ENCODE data around the gene UGT1A7.

Gene UGT1A7

DNA sequence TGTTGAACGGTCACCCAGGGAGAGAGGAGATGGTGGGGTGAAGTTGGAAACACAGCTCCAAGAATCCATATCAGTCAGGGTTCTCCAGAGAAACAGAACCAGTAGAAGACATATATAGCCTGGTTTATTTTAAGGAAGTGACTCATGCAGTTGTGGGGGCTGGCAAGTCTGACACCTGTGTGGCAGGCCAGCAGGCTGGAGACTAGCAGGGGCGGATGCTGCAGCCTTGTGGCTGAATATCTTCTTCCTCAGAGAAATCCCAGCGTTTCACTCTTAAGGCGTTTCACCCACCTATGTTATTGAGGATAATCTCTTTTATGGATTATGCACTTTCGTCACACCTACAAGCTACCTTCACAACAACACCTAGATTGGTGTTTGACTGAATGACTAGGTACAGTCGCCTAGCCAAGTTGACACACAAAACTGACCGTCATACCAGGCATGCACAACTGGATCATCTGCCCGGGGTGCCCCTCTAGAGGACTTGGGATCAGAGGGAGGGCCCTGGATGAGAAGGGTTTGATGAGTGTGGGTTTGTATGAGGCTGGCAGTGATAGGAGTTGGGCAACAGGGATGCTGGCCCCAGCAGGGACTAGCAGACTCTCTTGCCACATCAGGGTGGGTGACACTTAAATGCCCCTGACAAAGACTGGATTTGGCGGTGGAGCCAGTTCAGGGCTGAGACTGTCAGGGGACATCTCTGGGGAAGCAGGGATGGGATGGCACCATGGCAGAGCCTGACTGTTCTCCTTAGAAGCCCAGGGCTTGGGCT, 119.8 kb downstream of the UGT1A7 start:
- no peak for DNase-seq

DNA sequence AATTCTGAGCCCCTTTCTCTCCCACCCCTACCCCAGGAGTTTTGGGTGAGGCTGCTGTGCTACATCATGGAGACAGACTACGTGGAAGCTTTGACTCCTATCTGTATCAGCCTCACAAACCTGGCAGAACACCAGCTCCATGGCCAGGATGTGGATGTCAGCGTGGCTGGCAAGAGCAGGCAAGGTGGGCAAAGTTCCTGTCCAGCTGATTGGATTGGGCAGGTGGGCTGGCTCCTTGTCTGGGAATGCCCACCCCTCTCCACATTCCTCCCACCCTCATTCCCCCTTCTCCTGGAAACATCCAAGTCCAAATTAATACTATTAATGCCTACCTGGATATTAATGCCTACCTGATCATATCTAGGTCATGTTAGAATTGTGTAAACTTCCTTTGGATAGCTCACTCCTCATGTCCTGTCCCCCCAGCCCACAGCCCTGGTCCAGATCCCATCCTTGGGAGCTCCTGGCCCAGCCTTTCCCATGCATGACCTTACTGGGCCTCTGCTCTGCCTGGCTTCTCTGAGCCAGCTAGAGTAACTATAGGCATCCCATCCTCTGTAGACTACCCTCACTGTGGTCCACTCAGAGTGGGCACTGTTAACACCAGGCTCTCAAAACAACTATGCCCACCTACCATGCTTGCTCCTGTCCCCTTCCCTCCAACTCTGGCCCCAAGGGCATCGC, 120.6 kb downstream of the UGT1A7 start:
- DNase-seq, result no peak

DNA sequence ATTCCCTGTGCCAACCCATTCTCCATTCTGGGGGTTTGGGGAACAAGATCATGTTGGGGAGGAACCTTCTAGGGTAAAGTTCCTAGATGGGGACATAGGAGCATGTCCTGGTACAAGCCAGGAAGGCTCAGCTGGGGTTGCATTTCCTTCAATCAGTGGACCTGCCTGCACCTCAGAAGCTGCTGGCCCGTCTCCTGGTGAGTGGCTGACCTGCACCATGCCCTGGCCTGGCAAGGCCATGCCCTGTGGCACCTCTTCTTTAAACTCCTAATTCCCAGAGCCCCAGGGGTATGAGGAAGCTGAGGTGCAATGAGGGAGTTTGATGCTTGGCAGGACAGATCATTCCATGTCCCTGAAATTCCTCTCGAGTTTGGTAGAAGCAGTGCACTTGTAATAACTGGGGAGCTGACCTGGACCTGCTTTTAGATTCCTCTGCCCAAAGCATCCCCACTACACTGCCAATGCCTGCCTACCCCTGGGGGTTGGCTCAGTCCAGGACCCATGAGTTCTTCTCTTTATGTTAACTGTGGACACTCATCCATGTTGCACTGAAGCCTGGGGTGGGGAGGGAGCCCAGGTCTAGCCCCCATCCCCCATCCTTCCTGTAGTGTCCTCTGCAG, 121.7 kb downstream of the UGT1A7 start:
- no peak for DNase-seq

DNA sequence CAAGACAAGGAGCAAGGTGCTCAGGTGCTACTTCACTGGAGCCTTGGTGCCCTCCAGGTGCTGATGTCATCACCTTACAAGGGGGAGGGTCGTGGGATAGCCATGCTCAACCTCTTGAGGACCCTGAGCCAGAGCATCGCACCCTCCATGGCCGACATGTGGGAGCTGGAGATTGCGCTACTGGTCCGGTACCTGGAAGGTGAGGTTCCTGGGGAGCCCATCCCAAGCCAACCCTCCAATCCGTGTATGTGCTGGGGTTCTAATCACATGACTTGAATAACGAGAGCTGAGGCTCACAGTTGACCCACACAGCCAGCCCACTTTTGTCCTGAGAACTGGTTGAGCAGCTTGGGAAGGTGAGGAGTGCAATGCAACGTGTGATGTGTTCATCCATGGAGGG, 122.3 kb downstream of the UGT1A7 start:
- DNase-seq, result no peak

DNA sequence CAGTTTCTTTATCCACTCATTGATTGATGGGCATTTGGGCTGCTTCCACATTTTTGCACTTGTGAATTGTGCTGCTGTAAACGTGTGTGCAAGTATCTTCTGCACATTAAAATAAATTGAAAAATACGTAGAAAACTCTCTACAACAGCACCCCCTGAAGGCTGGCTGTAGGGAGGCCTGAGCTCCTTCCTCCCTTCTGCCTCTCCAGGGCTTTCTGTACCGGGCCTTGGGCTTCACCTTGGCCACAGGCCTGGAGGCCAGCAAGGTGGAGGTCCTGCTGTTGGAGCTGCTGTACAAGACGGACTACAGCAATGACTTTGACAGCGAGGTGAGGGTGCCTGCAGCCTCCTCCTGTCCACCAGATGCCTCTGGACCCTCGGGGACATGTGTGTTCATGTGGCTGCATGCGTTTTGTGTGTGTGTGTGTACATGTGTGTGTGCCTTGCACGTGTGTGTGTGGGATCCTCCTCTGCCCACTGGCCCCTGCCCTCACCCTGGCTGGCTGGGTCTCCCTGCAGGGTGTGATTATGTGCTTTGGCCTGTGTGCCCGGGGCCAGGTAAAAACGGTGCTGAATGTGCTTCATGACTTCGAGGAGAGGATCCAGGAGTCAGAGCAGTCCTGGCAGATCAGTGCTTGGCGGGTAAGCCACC, 125.6 kb downstream of the UGT1A7 start:
- DNase-seq, result no peak

DNA sequence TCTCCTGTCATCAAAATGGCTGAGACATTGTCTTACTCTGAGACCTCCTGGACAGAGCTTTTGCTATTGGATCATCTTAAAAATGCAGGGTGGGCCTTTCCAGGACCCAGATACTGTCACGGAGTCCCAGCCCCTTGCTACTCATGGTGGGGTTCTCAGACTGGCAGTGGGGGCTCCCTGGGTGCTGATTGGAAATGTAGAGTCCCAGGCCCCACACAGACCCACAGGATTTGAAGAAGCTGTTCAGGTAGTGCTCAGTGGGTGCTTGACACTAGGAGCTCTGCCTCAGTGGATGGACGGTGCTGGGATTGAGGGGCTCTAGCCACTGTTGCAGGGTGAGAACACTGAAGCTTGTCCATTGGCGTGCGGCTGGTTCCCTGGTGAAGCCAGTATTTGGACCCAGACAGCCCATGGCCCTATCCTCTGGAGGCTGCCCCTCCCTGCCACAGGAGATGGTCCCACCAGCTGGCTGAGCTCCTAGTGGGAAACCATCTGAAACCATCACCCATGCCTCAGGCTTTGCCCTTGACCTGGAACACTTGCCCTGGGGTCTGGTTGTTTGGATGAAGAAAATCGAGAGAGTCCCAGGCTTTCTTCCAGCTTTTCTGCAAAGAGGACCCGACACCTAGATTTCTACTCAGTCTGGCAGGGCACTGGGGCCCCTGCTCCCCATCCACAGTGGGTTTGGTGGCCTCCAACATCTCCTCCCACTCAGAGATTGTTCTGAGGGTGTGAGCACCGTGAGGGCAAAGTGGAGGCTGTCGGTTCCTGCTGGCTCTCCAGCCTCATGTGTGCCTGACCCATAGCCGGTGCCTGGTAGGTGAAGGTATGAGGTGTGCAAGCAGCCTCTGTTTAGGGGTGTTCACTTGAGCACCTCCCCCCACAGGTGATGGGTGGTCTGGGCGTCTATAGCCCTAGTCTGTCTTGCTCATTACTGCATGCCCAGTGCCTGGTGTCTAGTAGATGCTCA, 126.5 kb downstream of the UGT1A7 start:
- DNase-seq, result no peak

DNA sequence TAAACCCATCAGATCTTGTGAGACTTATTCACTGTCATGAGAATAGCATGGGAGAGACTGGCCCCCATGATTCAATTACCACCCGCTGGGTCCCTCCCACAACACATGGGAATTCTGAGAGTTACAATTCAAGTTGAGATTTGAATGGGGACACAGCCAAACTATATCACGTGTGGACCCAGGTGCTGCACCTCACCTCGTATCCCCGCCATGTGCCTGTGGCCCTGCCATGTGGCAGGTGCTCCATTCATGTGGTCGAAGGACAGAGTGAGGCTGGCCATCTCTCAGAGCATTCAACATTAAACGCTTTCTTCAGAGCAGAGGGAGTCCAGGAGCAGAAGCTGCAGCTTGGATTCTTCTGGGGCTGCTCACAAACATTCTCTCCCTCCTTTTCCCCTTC, 128.7 kb downstream of the UGT1A7 start:
- DNase-seq, result no peak

DNA sequence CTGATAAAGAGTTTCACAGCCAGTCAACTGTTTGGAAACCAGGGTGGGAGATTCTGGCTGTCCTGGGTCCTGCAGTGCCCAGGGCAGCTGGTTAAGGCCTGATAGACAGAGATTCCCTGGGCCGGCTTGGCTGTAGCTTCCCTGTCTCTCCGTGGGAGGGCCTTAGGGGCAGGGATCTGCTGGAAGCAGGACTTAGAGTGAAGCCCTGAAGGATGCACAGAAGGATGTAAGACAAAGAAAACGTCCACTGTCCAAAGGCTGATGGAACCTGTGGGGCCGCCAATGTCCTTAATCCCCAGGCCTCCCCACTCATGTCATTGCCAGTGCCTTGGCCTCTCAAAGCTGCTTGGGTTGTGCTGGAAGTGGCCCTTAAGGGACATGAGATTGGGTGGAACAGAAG, 129.4 kb downstream of the UGT1A7 start:
- no peak for DNase-seq

DNA sequence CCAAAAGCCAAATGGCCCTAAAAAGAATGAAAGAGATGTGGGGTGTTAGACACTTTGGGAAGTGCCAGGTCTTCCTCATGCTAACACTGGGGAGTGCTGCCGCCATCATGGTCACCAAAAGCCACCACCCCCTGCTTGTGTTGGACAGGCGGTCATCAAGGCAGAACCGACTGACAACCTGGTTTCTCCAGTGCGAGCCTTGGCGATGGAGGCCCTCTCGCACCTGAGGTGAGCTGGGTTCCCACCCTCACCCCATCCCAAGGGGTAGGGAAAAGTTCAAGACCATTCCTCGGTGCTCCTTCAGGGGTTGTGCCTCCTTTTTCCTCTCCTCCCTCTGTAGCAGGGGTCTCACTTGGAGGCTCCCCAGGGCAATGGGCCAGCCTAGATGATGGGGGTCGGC, 130.0 kb downstream of the UGT1A7 start:
- no peak for DNase-seq

DNA sequence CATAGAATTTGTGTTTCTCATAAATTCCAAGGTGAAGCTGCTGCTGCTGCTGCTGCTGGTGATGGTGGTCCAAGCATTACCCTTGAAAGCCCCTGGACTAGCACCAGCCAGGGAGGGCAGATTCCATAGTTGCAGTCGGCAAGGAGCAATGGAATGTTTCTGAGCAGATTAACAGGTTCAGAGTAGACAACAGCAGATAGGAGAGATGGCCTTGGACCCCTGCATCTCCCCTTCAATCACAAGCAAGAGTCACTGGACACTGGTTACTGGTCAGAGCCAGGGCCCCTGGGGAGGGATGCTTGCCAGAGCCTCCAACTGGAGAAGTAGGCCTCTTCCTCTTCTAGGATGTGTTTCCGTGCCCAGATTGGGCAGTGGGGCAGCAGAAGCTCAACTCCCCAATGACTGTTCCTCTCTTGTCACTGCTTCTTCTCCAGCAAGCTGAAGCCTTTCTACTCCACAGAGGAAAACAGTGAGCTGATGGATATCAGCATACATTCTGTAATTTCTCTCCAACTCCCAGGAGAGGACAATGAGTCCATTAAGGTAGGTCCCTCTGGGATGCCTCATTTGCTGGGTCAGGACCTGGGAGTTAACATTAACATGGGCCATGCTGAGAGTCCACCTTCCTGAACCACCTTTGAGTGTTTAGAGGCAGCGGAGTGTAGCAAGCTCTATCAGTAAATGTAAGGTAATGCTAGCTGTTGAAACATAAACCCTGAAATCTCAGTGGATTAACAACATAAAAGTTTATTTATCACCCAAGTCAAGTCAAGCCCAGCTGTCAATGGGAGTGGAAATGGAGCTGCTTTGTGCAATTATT, 131.7 kb downstream of the UGT1A7 start:
- DNase-seq, result no peak

DNA sequence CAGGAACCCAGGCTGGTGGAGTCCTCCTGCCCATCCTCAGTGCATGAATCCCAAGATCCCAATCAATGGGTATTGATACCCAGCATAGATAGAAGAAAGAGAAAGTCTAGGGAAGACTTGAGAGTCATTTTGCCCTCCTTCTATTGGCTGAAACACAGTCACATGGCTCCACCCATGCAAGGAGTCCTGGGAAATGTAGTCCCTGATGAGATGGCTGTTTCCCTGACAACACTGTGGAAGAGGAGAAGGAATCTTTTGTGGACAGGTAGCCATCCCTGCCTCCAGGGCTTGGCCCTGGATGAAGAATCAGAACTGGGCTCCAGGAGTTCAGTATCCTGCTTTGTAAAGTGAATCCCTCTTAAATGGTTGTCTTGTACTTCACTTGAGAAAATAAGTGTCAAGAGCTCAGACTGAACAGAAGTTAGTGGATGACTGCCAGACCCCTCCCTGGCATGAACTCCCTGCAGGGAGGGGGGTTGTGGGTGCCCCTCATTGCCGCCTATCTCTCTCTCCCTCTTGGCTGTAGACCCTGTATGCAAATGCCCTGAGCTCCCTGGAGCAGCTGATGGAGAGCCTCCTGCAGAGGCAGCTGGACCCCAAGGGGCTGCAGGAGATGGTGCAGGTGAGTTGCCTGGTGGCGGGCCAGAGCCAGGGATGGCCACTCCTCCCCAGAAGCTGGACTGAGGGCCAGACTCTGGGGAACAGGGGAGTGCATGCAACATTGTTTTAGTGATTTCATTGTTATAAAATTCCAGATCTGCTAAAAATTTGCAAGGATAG, 132.5 kb downstream of the UGT1A7 start:
- DNase-seq, result no peak

DNA sequence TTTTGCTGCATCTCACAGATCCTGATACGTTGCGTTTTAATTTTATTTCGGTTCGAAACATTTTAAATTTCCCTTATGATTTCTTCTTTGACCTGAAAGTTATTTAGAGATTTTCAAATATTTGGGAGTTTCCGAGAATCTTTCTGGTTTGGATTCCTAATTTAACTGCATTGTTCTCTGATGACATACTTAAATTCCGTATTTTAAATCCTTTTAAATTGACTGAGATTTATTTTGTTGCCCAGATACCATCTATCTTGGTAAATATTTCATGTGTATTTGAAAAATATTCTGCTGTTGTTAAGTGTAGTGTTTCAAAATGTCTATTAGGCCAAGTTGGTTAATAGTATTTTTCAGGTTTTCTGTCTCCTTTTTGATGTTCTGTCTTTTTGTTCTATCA, 134.2 kb downstream of the UGT1A7 start:
- no peak for DNase-seq

DNA sequence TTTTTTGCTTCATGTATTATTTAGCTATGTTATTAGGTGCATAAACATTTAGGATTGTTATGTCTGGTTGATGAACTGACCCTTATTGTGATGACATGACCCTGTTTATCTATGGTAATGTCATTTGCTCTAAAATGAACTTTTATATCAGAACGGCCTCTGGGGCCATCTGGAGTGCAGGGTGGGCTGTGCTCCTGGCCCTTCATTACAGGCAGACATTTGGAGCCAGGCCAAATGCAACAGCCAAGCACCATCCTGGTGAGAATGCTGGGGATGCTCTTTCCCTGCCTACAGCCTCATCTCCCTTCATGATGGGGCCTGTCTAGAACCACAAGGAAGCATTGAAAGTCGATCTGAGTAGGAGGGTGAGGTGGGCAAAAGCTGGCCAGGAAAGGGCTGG, 134.6 kb downstream of the UGT1A7 start:
- no peak for DNase-seq

DNA sequence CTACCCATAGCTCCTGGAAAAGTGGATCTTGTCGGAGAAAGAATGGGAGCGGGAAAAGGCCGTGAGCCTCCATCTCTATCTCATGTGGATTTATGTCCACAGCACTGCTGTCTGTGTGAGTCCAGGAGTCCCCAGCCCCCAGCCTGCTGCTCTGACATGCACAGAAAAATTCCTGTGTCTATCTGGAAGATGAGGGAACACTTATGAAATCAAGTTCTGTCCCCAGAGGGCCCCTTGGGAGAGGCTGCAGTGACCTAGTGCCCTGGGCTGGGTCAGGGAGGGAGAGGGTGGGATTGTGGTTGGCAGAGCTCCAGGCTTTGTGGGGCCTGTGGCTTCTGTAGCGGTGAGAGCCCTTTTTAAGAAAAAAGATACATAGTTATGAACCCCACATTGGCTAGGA, 135.1 kb downstream of the UGT1A7 start:
- DNase-seq, result no peak

DNA sequence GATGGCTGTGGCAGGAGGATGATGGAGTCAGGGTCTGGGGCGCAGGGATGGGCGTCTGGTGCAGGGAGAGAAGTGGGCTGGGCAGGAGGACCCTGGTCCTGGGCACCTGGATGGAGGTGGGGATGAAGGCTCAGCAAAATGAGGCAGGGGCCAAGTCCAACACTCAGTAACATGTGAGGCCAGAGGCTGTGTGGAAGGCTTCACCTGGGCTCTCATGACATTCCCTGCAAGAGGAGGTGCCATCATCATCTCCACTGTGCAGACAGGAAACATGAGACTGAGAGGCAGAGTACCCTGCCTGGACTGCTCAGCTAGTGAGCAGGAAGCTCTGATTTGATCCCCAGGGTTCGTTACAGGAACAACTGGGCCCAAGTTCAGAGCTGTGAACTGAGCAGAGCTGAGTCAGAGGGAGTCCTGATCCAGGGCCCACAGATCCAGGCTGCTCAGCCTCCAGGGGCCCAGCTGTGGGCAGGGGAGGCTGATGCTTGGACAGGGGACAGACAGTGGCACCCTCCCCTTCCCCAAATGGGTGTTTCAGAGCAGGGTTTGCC, 135.7 kb downstream of the UGT1A7 start:
- no peak for DNase-seq

DNA sequence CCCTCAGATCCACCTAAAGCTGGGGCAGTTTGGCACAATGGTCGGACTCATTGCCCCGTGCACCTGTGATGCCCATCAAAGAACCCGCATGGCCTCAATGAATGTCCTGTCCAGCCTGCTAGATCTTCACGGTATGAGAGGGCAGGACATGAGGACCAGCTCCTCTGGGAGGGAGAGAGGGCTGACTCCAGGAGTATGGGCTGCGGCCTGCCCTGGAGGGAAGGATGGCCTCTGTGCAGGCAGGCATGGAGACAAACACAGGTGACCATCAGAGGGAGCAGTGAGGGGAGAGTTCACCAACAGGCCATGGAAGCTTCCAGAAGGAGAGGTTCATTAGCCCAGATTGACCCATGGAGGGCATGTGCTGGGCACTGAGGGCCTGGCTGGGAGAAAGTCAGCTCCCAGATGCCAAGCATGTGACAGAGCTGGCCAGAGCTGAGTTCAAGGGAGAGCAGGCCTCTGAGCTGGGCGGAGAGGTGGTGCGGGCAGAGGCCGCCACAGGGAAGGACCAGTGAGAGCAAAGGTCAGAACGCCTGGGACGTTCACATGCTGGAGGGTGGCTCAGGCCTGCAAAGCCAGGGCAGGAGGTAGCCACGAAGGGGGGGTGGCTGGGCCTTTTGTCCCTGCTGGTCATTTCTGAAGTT, 136.4 kb downstream of the UGT1A7 start:
- no peak for DNase-seq

DNA sequence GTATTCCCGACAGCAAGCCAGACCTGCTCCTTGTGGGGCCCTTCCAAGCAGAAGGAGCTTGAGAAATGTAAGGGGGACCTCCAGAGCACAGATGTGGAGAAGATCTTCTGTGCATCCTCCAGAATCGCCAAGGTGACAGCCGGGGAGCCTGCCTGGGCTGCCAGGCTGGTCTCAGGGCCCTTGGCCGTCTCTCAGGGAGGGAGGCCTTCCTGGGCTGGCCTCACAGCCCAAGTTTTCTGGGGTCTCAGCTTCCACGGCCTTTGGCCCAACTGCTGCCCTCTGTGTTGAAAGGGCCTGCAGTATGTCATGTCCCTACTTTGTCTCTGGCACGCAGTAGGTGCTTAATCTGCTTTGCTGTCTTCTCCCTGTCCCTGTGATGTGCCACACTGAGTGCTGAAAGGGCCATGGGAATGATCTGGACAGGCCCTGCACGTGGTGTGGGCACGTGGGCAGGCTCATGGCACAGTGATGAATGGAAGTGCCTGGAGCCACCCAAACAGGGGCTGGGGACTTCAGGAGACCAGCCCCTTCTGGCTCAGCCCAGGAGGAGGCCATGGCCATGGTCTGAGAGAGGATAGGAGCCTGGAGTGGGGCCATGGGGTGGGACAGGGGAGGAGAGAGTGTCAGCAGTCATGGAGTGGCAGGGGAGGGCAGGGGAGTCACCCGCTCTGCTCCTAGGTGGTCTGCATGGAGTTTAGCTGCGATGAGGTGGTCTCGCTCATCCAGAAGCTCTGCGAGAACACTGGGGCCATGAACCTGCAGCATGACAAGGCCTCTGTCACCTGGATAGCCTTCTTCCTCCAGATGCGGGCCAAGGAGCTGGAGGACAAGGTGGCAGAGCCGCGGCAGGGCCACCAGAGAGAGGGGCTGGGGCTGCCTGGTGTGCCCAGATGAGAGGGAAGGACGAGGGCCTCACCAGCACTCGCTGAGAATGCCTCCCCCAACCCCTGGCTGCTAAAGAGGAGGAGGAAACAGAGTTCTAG, 137.2 kb downstream of the UGT1A7 start:
- no peak for DNase-seq

DNA sequence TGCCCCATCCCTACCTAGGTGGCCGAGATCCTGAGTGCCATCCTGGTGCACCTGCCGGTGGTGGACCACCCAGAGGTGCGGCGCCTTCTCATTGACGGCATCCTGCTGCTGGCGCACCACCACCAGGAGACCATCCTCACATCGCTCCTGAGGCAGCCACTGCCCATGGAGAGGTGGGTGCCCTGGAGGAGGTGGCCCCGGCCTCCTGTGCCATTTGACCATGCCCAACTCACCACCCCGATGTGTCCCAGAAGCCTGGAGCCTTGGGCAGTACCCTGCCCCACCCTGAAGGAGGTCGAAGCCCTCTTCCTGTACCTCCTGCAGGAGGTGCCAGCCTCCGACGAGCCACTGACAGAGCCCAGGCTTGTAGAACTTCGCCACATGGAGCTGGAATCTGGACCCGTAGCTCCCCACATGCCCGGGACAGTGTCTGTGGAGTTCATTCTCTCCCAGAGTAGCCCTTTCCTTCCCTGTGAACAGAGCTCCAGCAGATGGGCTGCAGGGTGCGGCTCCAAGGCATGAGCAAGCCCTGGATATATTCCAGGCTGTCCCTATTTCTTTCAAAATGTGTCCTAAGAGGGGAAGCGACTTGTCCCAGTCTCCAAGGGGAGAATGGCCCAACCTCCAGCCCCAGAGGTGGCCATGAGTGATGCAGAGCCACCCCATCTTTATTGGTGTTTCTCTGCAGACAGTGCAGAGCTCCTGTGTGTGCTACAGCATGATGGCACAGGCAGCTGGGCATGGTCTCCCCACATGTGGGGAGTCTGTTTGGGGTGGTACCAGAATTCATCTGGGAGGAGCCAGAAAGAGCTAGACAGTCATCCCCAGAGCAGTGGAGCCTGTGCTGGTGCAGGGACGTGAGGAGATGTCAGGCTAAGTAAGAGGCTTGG, 138.4 kb downstream of the UGT1A7 start:
- no peak for DNase-seq
